ENCODE data around the gene USP43.

DNA sequence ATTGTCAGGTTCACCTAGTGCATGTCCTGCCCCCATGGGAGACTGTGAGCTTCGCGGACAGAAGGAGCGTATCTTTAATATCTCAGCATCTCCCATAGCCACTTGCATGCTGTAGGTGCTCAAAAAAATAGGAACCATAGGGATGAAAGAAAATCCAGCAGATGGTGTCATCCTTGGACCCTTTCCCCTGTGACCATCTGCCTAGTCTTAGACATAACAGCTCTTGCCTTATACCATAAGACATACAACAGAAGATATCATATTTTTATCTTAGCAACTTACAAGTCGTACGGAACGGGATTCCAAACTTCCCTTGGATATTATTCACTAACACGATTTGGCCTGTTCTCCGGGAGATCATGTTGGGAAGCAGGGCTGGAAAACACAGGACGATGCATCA, 131.6 kb downstream of the USP43 start:
- TF ChIP-seq EZH2 (IDR thresholded peaks at IDR 0.05; ENCODE audit: insufficient read depth, poor library complexity, severe bottlenecking) (no peak), EZH2phosphoT487 (IDR thresholded peaks at IDR 0.05; ENCODE audit: insufficient read depth, low read depth) (no peak)
